HS-27A (cell line): ENCODE measurements around the gene PROK1.

ENCODE experiments used
- DNase-seq: peaks from one replicate; pipeline ENCODE4 v3.0.0-alpha.2; 2012; ENCODE audit warnings: low read depth, missing footprints

Gene PROK1

DNA sequence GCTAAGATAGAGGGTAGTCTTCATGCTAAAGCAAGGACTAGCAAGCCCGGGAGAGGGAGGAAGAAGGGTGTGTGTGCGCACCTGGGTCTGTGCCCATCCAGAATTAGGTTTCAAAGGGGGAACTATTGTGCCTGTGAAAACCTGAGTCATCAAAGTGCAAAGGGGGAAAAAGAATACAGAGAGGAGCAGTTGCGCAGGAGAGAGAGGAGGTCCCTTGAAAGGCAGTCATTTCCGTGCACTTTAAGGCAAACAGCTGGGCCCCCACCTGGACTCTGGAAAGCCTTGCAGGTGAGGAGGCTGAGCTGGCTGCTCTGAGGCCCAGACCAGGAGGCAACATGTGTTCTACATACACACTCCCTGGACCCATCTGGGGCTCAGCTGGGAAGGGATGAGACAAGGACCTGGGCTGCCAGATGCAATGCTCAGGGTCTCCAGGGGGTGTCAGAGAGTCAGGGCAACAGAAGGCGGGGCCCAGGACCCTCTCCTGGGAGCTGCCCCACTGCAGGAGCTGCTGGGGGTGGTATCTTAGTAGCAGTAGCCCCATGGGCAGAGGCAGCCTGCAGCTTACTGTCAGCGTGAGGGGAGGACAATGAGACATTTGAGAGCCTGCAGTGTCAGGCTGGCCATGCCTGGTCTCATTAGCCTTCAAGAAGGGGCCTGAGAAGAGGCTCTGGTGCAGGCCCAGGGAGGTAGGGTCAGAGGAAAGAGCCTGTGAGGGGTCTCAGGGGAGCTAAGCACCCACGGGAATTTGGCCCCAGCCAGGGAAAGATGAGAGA lies 14.3 kb downstream of the PROK1 start:
- no peak for DNase-seq

DNA sequence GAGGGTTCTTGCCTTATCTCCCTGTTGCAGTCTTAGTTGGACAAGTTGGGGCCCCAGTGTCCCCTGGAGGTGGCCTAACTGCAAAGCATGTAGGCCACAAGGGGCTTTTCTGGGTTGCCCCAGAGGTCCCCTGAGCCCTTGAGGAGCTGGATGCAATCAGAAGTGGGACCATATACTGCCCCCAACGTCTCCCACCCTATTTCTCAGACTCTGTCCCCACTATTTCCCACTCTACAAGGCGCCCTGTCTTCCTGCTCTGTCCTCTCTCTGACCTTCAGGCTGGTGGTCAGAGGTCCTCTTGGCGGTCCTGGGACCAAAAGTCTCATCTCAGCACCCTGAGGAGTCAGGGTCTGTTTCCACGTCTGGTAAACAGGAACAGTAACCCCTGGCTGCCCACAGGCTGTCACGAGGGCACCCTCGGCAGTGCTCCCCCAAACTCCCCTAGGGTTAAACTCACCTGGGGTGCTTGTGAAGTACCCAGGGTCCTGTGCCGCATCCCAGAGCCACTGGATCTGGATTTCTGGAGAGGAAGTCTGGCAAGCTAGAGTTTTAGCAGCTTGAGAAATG lies 14.9 kb downstream of the PROK1 start:
- DNase-seq, result no peak

DNA sequence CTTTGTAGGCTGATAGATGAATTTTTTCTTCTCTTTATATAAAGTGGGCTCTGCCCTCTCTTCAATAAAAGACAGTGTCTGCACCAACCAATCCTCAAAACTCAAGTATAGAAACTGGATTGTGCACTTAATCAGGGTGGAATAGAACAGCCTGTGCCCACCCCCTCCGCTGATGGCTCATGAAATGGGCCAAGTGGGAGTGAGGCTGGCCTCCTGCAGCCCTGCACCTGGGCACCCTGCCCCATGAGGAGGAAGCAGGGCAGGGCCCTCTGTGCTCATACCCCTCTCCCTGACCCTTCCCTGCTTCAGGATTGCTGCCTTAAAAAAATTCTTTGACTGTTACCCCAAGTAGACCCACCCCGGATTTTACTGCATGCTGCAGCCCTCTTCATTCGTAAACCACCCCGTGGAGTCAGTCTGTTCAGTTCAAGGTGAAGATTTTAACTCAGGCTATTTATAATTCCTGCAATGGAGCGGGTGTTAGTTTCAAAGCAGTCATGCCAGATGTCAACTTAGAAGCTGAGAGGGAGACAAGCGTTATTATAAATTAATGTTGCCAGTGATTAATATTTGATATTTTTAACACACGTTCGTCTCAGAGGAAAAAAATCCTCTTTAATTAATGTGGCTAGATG lies 15.8 kb downstream of the PROK1 start:
- DNase-seq, result no peak

DNA sequence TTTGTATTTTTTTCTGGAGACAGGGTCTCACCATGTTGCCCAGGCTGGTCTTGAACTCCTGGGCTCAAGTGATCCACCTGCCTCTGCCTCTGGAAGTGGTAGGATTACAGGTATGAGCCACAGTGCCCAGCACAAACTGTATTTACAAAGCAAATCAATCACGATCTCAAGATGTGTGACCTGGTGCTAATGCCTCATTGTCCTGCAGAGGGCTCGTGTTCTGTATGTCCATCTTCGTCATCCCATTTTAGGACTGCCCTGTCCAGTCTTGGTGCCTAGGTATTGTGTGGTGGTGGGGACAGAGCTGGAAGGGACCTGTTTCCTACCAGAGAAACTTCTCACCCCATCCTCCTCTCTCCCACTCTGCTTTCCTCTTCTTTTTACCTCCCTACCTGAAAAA lies 20.2 kb downstream of the PROK1 start:
- no peak for DNase-seq

DNA sequence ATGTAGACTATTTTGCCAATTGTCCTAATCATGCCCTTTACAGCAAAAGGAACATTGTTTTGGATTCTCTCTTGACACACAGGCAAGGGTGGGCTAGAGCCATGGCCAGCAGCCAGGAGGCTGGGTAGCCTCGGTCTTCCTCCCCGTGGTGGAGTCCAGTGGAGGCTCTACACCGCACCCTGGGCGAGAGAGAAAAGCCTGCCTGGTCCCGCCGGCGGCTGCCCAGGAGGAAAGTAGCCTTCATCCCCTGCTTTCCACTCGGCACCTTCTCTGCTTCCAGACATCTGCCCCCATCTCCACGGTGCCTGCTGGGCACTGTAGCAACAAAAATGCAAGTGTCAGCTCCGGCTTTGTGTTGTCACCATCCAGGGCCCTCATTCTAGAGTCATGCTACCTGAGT lies 21.6 kb downstream of the PROK1 start:
- no peak for DNase-seq

DNA sequence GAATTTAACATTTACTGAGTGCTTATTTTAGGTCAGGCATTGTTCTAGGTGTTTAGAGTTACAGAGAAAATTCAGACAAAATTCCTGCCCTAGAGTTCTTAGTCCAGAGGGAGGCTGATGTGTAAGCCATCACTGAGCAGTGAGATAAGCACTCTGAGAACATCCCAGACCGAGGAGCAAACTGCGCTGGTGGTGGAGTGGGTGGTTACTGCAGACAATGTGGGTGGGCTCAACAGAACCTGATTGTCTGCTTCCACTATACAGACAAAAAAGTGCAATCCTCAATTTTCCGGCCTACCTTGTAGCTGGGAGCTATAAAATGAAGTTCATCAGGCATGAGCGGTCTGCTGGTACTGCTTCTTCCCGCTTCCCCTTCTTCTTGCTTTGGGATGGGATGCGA lies 23.5 kb downstream of the PROK1 start:
- DNase-seq, result no peak

DNA sequence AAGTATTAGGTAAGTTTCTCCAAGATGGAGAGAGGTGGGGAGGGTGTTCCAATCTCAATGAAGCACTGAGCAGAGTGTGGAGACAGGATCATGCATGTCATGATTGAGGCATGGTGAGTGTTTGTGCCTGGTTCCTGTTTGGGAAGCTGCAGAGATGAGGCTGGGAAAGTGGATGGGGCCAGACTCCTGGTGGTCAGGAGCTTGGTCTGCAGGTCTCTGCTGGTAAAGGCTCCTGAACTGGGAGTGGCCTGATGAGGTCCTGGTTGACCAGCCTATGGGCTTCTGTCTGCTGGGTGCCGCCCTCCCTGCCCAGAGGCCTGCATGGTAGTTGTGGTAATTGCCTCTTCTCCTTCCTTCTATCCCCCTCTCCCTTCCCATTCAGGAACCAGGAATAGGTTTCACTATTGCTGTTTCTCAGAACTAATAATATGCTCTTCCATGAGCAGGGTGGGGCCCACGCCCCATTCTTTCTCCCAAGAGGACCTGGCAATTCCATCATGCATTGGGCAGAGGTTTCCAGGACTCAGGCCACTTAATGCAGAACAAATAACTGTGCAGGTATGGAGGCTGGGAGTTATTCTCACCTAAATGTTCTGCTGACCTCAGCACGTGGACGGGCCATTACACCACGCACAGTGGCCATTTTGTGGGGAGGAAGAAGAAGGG lies 24.5 kb downstream of the PROK1 start:
- DNase-seq, result no peak

DNA sequence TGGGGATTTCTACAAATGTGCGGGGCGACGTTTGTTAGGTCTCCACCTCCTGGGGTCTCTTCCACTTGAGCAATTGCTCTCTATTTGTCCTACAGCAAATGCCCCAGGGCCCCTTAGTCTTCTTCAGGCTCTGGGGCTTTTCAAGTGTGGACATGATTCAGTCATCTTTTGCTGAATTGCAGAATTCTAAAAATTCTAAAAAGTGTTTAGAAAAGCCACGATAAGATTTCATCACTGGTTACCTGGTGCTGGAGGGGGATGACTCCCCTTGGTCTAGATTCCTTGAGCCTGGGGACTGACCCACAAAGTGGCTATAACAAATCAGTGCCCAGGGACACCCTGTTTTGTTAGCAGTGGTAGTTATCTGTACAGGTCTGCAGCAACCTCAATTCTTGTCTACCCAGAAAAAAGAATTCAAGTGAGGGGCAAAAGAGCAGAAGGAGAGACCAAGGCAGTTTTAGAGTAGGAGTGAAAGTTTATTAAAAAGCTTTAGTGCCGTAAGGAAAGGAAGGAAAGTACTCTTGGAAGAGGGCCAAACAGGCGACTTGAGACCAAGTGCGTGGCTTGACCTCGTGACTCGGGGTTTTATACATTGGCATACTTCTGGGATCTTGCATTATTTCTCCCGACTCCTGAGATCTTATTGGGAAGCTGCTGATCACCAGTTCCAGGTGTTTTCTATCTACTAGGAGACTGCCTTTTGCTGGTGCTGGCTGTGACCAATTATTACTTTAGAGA lies 25.2 kb downstream of the PROK1 start:
- DNase-seq, result no peak

DNA sequence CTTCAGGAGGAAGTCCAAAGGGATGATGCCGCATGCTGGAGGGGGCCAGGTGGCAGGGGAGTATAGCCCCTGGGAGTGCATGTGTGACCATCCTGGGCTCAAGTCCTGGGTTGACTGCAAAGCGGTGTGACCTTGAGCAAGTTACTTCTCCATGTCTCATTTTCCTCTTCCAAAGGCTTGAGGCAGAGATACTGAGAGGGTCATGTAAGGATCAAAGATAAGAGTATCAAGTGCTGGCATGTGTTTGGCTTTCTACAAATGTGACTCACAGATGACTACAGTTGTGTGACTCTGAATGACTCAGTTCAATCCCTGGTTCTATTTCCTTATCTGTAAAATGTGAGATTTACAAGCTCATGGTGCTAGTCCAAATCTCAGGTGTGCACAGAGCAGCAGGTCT lies 26.1 kb downstream of the PROK1 start:
- peak; percentile 52 for DNase-seq

DNA sequence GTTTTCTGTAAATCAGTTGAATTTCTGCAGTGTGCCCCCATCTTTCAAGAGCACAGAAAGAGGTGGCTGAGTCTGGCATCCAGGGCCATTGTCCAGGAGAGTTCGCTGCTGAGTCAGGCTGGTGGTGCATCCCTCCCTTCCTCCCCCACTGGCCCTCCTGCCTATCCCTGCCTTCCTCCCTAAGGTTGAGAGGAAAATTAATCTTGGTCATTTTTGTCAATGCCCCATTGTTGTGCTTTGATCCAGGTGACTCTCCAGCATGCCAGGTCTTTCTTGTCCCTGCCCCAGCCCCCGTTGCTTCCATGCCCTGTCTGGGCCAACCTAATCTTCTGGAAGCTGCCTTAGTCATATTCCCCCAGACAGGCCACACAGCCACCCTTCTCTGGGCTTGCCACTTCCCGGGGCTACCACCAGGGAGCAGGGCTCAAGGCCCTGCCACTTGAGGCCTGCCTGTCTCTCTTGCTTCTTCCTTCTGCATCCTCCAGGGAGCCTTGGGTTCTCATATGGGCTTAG lies 26.6 kb downstream of the PROK1 start:
- DNase-seq, result no peak

DNA sequence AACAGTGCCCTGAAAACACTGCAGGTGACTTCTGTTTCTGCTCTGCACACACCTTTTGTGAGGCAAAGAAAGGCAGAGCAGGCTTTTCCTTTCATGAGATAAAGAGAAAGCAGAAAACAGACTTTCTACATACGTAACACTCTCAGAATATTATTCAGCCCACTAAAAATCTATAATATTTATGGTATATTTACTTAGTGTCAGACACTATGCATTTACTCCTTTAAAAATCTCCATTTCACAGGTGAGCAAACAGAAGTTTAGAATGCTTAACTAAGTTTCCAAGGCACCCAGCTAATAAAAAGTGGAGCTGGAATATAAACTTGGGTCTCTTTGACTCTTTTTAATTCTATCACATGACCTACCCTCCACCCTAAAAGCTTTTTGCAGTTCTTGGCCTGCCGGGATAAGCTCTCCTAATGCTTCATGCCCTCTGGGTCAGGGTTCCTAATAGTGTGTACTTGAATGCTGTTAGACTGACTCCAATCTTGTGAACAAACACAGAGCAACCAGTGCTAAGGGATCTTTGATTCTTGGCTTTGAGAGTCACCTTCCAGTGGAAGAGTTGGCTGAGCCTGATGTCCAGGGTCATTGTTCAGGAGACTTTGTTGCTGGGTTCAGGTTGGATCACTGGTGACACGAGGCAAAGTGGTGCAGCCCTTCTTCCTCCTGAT lies 27.2 kb downstream of the PROK1 start:
- no peak for DNase-seq

DNA sequence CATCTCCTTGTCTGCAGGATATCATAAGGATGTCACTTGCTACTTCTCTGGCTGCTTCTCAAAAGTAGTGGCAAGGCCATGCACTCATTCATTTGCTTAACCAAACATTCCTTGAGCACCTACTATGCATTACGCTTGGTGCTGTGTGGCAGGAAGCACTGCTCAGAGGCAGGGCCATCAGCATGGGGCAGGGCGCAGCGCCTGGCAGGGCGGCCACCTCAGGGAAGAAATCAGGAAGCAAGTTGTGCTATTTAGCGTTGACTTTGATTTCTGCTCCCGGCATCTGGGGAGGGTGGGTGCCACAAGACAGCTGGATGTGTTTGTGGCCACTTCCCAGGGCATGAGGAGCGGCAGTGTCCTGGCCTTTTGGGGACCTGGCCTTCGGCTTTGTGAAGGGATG lies 27.9 kb downstream of the PROK1 start:
- no peak for DNase-seq

DNA sequence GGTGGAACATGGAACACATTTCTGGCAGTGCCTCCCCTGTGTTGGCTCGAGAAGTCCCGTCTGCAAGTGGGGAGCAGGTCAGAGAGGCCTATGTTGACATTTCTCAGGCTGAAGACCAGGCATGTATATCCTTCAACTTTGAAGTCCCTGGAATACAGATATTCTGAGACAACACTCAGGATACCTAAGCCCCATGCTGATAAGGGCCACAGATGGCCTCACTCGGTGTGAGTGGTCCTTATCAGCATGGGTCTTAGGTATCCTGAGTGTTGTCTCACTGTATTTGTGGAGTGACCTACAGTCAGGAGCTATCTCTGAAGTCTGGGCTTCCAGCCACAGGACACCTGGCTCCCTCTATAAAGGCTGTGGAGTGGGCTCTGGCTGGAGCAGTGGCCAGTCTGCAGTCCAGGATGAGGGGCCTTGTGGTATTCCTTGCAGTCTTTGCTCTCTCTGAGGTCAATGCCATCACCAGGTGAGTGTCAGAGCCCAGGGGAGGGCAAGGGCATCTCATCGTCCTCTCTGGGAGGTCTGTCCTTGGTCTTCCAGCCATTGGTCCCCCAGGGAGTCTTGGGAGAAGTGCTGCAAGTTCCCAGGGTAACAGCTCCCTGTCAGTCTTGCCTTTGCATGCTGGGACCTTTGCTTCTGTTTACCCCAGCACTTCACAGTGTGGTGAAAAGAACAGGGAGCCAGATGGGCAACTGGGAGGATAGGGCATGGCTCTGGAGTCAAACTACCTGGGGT lies 29.6 kb downstream of the PROK1 start:
- no peak for DNase-seq

DNA sequence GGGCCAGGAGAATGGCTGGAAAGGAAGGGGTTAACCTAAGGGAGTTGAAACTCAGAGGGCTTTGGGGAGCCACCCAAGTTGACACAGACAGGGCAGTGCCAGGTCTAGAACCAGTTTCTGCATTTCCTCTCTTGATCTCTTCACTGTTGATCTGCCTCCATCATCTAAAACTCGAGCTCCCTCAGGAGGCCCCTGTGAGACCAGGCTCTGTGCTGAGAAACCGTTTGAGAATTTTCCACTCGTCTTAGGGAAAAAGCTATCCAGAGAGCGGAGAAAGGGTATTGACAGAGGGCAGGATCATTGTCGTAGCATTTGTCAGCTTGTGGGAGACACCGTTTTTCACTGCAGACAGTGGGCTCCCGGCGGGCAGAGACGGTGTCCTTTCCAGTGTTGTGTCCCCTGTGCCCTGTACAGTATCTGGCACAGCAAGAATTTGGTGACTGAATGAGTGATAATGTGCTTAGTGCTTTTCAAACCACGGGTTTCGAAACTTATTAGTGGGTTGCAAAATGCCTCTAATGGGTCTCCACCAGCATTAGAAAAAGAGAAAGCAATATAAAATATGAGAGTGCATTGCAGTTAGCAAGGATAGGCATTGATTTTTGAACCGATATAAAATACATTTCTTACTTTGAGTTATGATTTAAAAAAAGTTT lies 31.1 kb downstream of the PROK1 start:
- DNase-seq, result no peak

DNA sequence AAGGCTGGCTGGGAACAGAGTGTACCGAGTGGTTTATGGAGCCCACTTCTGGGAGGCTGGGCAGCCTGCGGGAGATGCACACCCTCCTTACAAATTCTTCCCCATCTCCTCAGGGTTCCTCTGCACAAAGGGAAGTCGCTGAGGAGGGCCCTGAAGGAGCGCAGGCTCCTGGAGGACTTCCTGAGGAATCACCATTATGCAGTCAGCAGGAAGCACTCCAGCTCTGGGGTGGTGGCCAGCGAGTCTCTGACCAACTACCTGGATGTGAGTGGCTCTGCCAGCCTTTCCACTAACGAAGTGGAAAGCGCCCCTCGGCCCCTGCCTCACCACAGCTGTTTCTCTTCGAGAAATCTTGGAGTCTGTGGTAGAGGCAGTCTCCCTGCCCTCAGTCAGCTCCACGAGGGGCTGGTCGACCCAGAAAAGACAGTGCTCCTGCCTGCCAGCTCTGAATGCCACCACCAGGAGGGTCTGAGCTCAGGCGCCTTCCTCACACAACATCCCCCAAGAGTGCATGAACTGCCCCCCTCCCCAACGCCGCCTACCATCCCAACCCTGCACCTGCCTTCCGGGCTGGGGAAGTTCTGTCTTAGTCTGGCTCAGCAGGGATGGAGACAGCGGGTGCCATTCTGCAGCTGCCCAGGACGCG lies 31.8 kb downstream of the PROK1 start:
- DNase-seq, result no peak

DNA sequence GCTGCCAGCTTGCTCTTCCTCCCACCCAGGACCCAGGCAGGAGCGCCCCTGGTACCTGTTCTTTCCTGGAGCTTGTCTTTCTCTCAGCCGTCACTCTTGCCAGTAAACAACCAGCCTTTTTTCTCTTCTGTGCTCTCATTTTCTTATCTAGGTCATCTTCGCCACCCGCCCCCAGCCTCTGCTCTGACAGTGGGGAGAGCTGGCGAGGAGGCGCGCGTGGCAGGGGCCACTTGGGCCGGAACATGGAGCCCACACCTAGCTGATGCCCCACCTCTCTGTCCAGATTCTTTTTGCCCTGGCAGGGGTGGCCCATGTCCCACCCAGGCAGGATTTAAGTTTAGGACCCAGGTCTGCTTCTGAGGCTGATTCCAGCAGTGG lies 32.3 kb downstream of the PROK1 start:
- no peak for DNase-seq

DNA sequence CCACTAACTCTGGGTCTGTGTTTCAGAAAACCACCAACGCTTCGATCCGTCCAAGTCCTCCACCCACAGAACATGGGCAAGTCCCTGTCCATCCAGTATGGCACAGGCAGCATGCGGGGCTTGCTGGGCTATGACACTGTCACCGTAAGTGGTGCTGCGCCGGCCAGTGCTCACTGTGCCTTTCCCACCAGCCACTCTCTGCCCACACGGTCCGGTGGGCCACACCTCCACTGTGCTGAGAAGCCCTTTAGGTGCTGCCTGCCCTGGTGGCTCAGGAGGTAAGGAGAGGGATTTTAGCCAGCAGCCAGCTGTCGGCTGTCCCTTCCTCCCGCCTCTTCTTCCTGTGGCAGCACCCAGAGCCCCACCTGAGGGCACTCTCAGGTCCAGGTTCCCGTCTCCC lies 33.9 kb downstream of the PROK1 start:
- no peak for DNase-seq

DNA sequence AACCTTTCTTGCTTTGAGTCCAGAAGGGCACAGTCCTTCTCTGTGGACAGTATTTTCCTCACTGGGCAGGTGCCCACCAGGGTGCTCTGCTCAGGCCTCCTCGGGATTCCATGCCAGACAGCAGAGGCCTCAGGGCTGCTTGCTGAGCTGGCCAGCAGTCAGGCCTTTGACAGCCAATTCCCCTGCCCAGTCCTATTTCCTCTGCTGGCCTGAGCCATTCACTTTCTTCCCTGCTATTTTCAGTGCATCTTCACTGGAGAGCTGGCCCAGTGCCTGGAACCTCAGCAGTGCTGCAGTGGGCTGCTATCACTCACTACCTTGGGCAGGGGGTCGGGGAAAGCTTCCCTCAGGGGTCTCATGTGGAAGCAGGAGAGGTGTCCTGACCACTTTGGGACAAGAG lies 34.8 kb downstream of the PROK1 start:
- DNase-seq, result no peak

DNA sequence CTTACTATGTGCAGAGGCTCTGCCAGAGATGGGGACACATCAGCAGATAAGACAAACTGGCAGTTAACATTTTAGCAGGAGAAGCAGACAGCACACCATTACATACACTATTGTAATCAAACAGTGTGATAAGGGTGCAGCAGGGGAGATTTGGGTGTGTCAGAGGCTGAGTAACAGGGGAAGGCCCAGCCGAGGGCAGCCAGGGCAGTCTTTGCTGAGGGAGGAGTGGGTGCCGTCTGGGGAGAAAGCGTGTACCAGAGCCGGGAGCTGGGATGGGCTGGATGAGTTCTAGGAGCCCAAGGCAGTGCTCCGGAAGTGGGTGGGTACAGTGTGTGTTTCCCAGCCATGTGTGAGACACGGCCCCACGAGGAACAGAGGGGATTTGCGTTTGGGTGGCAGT lies 36.8 kb downstream of the PROK1 start:
- no peak for DNase-seq

DNA sequence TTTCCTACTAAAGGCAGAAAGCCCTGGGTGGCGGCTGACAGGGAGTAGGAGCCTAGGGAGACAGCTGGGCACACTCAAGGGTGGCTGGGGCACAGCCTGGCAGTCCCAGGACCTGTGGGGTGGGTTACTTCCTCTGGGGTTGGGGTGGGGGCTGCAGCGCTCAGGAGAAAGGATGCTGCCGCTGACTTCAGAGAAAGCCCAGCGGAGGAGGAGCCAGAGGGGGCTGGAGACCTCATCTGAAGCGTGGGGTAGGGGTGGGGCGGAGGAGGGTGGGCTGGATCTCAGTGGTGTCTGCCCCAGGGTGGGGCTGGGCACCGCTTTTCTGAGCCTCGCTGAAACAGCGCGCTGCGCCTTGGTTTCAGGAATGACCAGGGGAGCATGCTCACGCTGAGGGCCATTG lies 37.2 kb downstream of the PROK1 start:
- no peak for DNase-seq
